HG02798 (cell line): ENCODE data around the gene CHKB.

ENCODE experiments used
- ATAC-seq: cut with Tn5 transposase; IDR thresholded peaks from one replicate; pipeline ENCODE4 v1.9.1; 2021; ENCODE audit warnings: mild to moderate bottlenecking; ENCODE audit not compliant: unreplicated experiment, poor library complexity

The CHKB gene

DNA sequence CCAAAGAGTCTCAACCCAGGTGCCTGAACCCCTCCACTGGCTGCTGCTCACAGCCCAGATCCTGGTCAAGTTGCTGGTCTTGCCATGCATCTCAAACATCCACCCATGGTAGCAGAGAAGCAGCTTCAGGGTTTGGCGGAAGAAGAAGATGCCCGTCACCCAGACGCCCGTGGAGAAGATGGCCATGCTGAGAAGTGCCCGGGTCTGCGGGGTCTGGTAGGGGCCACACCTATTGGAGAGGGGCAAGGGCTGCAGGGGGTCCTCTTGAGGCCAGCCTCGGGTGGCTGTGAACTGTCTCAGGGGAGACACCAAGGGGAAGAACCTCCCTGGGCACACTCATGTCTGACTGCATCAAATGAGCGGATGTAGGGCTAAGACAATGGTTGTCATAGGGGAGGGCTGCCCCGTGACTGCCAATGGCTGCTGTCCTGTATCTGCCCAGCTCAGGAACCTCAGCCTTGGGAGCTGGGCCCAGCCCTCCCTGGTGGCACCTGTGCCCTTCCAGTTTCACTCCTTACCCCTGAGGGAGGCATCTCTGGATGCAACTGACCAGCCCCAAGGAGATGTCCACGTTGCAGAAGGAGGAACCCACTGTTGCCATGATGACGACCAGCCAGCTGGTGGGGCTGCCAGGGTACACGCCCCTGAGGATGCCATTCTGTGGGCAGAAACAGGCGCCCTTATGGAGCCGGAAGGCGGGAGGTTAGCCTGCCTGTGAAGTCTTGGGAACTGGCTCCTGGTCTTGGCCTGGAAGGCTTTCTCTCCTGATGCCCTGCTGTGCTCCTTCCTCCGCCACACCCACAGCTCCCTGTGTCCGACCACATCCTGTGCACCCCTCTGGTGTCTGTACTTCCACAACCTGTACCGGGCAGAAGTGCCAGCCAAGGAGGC is 5.6 kb downstream of the CHKB start:
- no peak for ATAC-seq

DNA sequence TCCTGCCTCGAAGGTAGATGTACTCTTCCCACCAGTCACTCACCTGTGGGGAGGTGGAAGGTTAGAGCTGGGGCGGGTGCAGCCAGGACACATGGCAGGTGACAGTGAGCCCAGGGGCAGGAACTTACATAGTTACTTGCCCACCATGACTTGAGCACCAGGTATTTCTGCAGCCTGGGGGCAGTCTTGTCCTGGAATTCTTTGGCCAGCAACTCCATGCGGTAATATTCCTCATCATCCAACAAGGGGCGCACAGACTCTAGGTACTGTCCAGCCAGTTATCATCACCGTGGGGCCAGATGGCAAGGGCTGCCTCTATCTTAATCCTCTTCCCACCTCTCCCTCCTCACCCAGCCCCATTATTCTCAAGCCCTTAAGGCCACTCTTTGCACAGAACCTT is 6.6 kb downstream of the CHKB start:
- ATAC-seq: no peak

DNA sequence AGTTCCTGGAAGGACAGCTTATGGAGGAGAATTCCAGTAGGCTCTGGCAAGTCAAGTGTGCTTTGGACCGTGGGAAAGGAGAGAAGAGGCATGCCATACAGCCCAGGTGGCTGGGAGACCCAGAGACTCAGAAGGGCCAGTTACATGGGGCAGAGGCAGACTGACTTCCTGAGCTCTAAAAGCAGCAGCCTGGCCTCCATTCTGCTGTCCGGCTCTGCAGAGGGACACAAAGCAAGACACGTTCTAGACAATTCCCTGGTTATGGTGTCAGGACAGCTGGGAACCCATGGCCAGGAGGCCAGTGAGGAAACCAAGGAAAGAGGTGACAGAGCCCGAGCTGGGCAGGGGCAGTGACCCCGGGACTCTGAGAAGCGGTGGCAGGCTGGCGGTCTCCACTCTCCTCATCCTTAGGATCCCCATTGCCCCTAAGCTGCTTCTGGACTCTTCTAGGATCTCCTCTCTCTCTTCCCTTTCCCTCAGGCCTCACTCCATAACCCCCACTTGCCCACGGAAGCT is 7.2 kb downstream of the CHKB start:
- no peak for ATAC-seq

- ATAC-seq: no peak
These were observed 8.3 kb downstream of the CHKB start for GRCh38 chr22:50574383-50574755.

DNA sequence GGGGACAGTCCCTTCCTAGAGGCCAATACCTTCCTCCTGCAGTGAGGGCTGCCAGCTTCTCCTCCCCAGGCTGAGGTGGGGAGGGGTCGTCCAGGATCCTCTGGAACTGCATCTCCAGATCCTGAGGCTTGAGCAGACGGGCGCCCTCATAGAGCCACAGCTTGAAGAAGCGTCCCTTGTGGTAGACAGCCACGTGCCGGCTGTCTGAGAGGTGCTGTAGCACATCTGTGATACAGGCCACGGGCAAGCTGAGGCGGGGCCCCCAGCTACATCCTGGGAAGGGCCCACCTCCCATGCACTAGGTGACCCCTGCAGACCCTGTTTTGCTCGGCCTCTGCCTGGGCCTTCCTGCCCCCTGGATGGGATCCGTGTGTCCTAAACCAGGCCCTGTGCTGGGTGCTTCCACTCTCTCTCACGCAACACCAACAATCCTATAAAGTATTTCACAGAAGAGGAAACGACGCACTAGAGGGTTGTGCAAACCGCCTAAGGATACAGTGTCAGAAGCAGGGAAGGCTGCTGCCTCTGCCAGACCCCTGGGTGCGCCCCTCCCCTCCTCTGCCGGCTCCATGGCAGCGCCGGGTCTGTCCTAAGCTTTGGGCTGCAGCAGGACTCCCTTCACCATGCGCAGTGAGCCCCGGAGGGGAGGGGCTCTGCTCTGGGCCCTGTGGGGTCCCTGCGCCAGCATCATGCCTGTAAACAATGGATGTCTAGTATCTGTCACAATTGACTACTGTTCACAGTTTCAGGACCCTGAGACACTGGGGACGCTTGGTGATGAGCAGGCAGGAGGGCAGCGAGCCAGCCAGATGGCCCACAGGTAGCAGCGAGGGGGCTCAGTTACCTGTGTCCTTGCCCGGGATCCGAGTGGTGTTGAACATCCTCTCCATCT is 8.9 kb downstream of the CHKB start:
- no peak for ATAC-seq

- no peak for ATAC-seq
These were observed 9.7 kb downstream of the CHKB start for GRCh38 chr22:50572965-50573364.

- ATAC-seq: no peak
These were observed 11.1 kb downstream of the CHKB start for GRCh38 chr22:50571264-50572175.

DNA sequence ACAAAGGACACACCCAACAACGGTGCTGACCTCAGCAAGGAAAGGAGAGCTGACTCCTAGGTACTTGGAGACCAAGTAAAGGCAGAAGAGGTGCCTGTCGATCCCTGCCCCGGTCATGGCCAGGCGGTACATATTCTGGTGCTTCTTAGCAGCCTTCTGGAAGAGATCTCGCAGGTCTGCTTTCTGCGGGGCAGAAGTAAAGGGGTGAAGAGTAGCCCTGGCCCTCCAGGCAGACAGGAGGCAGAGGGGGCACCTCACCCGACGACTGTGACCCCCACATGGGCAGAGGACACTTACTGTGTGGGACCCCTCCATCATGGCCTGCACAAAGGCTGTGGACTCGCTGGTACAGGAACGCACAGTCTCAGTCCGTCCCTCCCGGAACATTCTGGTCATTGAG is 11.8 kb downstream of the CHKB start:
- no peak for ATAC-seq

- no peak for ATAC-seq
These were observed 12.6 kb downstream of the CHKB start for GRCh38 chr22:50569896-50570535.

DNA sequence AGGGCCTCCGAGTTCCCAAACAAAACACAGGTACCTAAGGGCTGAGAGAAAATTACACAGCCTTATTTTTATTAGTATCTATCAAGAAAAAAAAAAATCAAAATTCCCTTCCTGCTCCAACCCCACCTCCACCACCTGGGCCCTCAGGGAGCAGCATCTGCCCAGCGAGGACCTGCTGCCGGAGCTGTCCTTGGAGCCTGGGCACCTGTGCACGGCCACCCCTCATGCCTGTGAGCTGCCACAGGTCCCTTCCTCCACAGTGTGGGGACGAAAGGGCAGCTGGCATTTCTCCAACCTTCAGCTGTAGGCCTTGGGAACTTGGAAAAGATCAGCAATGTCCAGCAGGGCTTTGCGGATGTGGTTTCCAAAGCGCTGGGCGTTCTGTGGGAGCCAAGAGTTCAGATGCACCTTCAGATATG is 13.6 kb downstream of the CHKB start:
- ATAC-seq: no peak

GRCh38 chr22:50568626-50569025 is 14.0 kb downstream of the CHKB start:
- no peak for ATAC-seq

DNA sequence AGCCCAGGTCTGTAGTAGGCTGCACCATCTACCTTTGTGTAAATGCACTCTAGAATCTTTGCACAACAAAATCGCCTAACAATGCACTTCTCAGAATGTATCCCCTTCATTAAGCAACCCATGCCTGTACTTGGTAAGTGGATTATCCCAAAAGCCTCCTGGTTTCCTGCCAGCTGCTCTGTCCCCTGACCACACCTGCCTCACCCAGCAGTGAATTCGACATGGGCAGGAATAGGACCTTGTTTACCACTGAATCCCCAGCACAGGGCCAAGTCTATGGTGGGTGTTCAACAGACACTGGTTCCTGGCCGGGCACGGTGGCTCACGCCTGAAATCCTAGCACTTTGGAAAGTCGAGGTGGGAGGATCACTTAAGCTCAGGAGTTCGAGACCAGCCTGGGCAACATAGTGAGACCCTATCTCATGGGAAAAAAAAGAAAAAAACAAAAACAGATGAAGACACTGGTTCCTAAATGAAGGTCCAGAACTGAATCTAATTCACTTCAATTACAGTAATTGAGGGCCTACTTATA is 14.9 kb downstream of the CHKB start:
- ATAC-seq: no peak

- no peak for ATAC-seq
These were observed 18.4 kb downstream of the CHKB start for GRCh38 chr22:50564289-50564688.

DNA sequence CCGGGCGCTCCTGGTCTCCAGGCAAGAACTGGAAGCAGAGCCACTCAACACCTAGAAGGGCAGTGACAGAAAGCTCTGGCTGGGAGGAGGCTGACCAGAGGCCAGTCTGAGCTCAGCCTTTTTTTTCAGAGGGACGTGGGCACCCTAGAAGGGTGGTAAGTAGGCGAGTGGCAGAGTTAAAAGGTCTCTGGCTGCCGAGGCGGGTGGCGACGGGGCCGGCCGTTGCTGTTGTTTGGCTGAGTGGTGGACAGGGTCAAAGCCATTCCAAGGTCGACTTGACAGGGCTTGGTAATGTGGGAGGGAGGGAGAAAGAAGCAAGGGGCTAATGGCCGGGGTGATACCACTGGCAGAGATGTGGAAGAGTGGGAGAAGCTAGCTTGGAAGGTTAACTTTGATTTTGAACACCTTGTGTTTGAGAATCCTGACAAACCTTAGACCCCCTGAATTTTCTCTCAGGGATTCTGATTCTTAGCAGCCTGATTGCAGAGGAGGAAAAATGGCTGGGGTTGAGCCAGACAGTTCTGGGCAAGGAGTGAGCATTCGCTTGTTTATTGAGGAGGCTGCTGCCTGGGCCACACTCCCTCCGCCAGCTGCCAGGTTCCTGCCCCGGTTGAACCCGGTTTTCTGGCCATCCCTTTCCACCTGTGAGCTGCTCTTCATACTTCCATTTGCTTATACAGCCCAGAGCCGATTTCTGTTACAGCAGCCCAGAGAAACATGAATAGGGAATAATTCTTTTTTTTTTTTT is 19.1 kb downstream of the CHKB start:
- no peak for ATAC-seq

- ATAC-seq: peak; percentile 95
These were observed 19.9 kb downstream of the CHKB start, which contains the start of gene SYCE3 for GRCh38 chr22:50562523-50563412. Gene SYCE3 (minus strand): TSS chr22:50562919. CDS start chr22:50556405, 6,514 bp downstream.

GRCh38 chr22:50561401-50562358 is 21.0 kb downstream of the CHKB start:
- ATAC-seq: no peak
